SU-DHL-6 (cell line): Measurements from ENCODE around the gene FBXO11.

ENCODE experiments used
- H2AFZ ChIP-seq: fragments of 200-600 bp; sonication (generic); 2 replicates; pipeline ENCODE4 v1.6.1; 2014; ENCODE audit warnings: low read depth, mild to moderate bottlenecking, moderate library complexity, mixed read lengths, antibody characterized with exemption, low read length; ENCODE audit not compliant: severe bottlenecking
- H3F3A ChIP-seq: fragments of 200-600 bp; shearing (Covaris generic); 2 replicates; pipeline ENCODE4 v1.6.0; 2016; ENCODE audit warnings: antibody characterized with exemption, mild to moderate bottlenecking; ENCODE audit not compliant: insufficient read depth
- H3K27ac ChIP-seq: fragments of 200-600 bp; sonication (generic); 2 replicates; pipeline ENCODE4 v1.5.1; 2016; ENCODE audit warnings: low read depth, mild to moderate bottlenecking, low read length, moderate library complexity, mixed read lengths
- H3K27me3 ChIP-seq: fragments of 200-600 bp; sonication (generic), shearing (Covaris generic); 2 replicates; pipeline ENCODE4 v1.6.0; 2014; ENCODE audit warnings: mild to moderate bottlenecking, low read length
- H3K36me3 ChIP-seq: fragments of 200-600 bp; sonication (generic); 2 replicates; pipeline ENCODE4 v1.6.1; 2014; ENCODE audit warnings: mild to moderate bottlenecking, low read length, mixed read lengths
- H3K4me2 ChIP-seq: fragments of 300-600, 200-600 bp; shearing (Covaris generic), sonication (generic); 2 replicates; pipeline ENCODE4 v1.6.0; 2014; ENCODE audit warnings: low read length, low read depth, mild to moderate bottlenecking; ENCODE audit not compliant: poor library complexity, severe bottlenecking
- H3K4me3 ChIP-seq: fragments of 200-600 bp; sonication (generic); 2 replicates; pipeline ENCODE4 v1.5.1; 2014; ENCODE audit warnings: antibody characterized with exemption, low read length, mild to moderate bottlenecking, mixed read lengths; ENCODE audit not compliant: insufficient read depth, poor library complexity, severe bottlenecking
- H3K79me2 ChIP-seq: fragments of 200-600 bp; sonication (generic); 2 replicates; pipeline ENCODE4 v1.6.1; 2014; ENCODE audit warnings: mild to moderate bottlenecking, low read length, moderate library complexity; ENCODE audit not compliant: insufficient read depth
- H3K9ac ChIP-seq: fragments of 200-600 bp; sonication (generic); 2 replicates; pipeline ENCODE4 v1.7.0; 2014; ENCODE audit warnings: mild to moderate bottlenecking, low read length
- H3K9me2 ChIP-seq: fragments of 200-600 bp; sonication (generic); replicated peaks from 2 replicates; pipeline ENCODE4 v1.6.1; 2014; ENCODE audit warnings: low read length; ENCODE audit not compliant: insufficient read depth
- H3K9me3 ChIP-seq: fragments of 200-600 bp; sonication (generic); 2 replicates; pipeline ENCODE4 v1.6.1; 2014; ENCODE audit warnings: low read length, mixed read lengths; ENCODE audit not compliant: insufficient read depth
- H4K20me1 ChIP-seq: fragments of 200-600 bp; sonication (generic); 2 replicates; pipeline ENCODE4 v1.6.1; 2014; ENCODE audit warnings: low read depth, mild to moderate bottlenecking, antibody characterized with exemption, low read length, moderate library complexity, mixed read lengths
- EZH2phosphoT487 ChIP-seq: fragments of 200-600 bp; sonication (generic), shearing (Covaris generic); conservative IDR thresholded peaks from 2 replicates; pipeline ENCODE4 v1.6.1; 2018; ENCODE audit warnings: mild to moderate bottlenecking, antibody characterized with exemption, low read length, moderate library complexity, mixed read lengths
- TF ChIP-seq, protein P1 (sequence below): fragments of 200-600 bp; sonication (generic); IDR thresholded peaks from one replicate; pipeline ENCODE4 v1.5.1; 2017; ENCODE audit warnings: antibody characterized with exemption, mild to moderate bottlenecking, low read length, moderate library complexity; ENCODE audit not compliant: insufficient read depth, poor library complexity, severe bottlenecking

FBXO11 gene

DNA sequence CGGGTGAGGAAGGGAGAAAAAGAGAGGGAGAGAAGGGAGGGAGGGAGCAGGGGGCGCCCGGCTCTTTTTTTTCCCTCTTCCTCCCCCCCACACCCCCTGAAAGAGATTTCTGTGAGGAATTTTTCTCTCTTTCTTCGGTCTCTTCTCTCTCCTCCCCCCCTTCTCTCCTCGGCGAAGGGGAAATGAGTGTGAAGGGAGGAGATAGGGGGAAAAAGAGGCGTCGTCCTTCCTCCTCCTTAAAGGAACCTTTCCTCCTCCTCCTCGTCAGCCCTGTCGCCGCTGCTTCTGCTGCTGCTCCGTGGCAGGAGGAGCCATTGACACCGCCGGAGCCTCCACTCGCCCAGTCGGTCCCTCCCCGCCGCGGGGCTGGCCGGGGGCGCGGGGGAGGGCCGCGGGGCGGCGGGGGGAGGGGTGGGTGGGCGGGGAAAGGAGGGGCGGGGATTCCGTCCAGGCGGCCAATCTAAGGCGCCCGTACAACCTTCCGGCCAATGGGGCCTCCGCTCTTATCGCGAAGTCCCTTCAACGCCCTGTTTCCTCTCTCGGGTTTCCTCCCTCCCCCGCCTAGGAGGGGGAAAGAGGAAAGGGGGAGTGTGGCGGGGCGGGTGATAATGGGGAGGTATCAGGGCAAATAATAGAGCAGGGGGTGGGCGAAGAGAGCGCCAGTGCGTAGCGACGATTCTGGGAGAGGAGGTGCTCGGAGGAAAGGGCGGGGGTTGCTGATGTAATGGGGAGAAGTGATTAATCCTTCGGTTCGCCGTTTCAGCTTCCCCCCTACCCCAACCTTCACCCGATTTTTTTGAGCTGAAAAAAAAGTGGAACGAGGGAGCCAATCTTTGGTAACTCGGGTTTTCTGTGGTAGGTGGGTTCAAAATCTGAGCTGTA lies at the start of gene FBXO11:
TSS of gene FBXO11 (minus strand) at position 342 of the 882 bp plus-strand sequence. CDS start 778 bp downstream, outside the sequence.
- H3K4me3 ChIP-seq: peak within 1 kb of the TSS; percentile 89
- H3K4me2 ChIP-seq: peak within 1 kb of the TSS; percentile 95
- peaks cover 45% of the 10 kb centered on the region for H3K79me2 ChIP-seq
- peaks cover 9% of the 10 kb centered on the region; the same call in 1 of the 2 replicates for H4K20me1 ChIP-seq
- H2AFZ ChIP-seq: peak within 1 kb of the TSS; percentile 77
- no peaks in the 10 kb centered on the region for H3K9me3 ChIP-seq
- H3K9me2 ChIP-seq: no peaks in the 10 kb centered on the region
- no peaks in the 10 kb centered on the region for H3K27me3 ChIP-seq
- TF ChIP-seq, protein P1, sequence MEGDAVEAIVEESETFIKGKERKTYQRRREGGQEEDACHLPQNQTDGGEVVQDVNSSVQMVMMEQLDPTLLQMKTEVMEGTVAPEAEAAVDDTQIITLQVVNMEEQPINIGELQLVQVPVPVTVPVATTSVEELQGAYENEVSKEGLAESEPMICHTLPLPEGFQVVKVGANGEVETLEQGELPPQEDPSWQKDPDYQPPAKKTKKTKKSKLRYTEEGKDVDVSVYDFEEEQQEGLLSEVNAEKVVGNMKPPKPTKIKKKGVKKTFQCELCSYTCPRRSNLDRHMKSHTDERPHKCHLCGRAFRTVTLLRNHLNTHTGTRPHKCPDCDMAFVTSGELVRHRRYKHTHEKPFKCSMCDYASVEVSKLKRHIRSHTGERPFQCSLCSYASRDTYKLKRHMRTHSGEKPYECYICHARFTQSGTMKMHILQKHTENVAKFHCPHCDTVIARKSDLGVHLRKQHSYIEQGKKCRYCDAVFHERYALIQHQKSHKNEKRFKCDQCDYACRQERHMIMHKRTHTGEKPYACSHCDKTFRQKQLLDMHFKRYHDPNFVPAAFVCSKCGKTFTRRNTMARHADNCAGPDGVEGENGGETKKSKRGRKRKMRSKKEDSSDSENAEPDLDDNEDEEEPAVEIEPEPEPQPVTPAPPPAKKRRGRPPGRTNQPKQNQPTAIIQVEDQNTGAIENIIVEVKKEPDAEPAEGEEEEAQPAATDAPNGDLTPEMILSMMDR: peak; percentile 42
- no peak for TF ChIP-seq EZH2phosphoT487
- H3K36me3 ChIP-seq: no peaks in the 10 kb centered on the region
- H3K9ac ChIP-seq: peak within 1 kb of the TSS; percentile 96
- H3K27ac ChIP-seq: peak within 1 kb of the TSS; percentile 94
- peaks cover 15% of the 10 kb centered on the region for H3F3A ChIP-seq

GRCh38 chr2:47950340-47951301 lies 44.3 kb upstream of the FBXO11 start:
- Histone ChIP-seq H3K9me2 (no peaks in the 10 kb centered on the region), H3K4me2 (no peak overlapping the region), H3K9ac (no peak overlapping the region), H3K36me3 (no peaks in the 10 kb centered on the region), H3K79me2 (no peaks in the 10 kb centered on the region), H3K27ac (no peak overlapping the region), H3K9me3 (no peaks in the 10 kb centered on the region), H3F3A (no peaks in the 10 kb centered on the region), H3K4me3 (no peak overlapping the region), H2AFZ (no peak overlapping the region), H3K27me3 (no peaks in the 10 kb centered on the region), H4K20me1 (no peaks in the 10 kb centered on the region)
- TF ChIP-seq, protein P1: no peak
- no peak for TF ChIP-seq EZH2phosphoT487

DNA sequence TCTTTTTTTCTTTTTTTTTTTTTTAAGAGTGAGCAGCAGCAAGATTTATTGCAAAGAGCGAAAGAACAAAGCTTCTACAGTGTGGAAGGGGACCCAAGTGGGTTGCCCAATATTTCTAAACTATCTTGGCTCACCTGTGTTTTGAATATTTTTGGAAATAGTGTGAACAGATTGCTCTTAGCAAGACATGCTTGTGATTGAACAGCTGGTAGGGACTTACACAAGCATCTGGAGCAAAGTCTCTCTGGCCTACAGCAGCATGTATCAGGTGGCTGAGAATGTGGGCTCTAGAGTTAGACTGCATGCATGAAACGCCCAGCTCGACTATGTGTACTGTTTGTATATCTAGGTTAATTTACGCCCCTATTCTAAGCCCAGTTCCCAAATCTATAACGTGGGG lies 40.3 kb upstream of the FBXO11 start:
- Histone ChIP-seq H3K9me3 (no peaks in the 10 kb centered on the region), H3K36me3 (no peaks in the 10 kb centered on the region), H3K9me2 (no peaks in the 10 kb centered on the region), H3K27ac (no peak overlapping the region), H3K9ac (no peak overlapping the region), H2AFZ (no peak overlapping the region), H3K4me3 (no peak overlapping the region), H4K20me1 (no peaks in the 10 kb centered on the region), H3K4me2 (no peak overlapping the region), H3K27me3 (no peaks in the 10 kb centered on the region), H3F3A (no peaks in the 10 kb centered on the region), H3K79me2 (no peaks in the 10 kb centered on the region)
- no peak for TF ChIP-seq EZH2phosphoT487
- TF ChIP-seq, protein P1: no peak
